DMS153 (cell line): ENCODE data around the gene ADARB2.
"Not testable (repeated sequence)": the region's sequence is repeated elsewhere in the genome, so short reads cannot be mapped to it uniquely, and the experiment has no call there.

Experiments used
- DNase-seq: peaks from one replicate; lab custom pipeline; 2025; lab: John Stamatoyannopoulos, UW

The ADARB2 gene

GRCh38 chr10:1546431-1547110 is 190.8 kb downstream of the ADARB2 start:
- no peak for DNase-seq

- no peak for DNase-seq
Measured at GRCh38 chr10:1545524-1545923, 191.8 kb downstream of the ADARB2 start.

GRCh38 chr10:1544929-1545328 is 192.4 kb downstream of the ADARB2 start:
- DNase-seq, result no peak

GRCh38 chr10:1544209-1544673 is 193.1 kb downstream of the ADARB2 start:
- no peak for DNase-seq

GRCh38 chr10:1543596-1543995 is 193.7 kb downstream of the ADARB2 start:
- DNase-seq, result no peak

- DNase-seq, result no peak
Measured at GRCh38 chr10:1542941-1543340, 194.4 kb downstream of the ADARB2 start.

GRCh38 chr10:1540144-1540543 is 197.2 kb downstream of the ADARB2 start:
- DNase-seq, result no peak

- no peak for DNase-seq
Measured at GRCh38 chr10:1539216-1539615, 198.1 kb downstream of the ADARB2 start.

GRCh38 chr10:1538531-1539061 is 198.7 kb downstream of the ADARB2 start:
- no peak for DNase-seq

- DNase-seq, result no peak
Measured at GRCh38 chr10:1538121-1538520, 199.2 kb downstream of the ADARB2 start.

GRCh38 chr10:1537449-1537848 is 199.9 kb downstream of the ADARB2 start:
- DNase-seq, result not testable (repeated sequence)

- DNase-seq, result no peak
Measured at GRCh38 chr10:1536341-1536740, 201.0 kb downstream of the ADARB2 start.

GRCh38 chr10:1535301-1535965 is 201.9 kb downstream of the ADARB2 start:
- no peak for DNase-seq

GRCh38 chr10:1534820-1535219 is 202.5 kb downstream of the ADARB2 start:
- DNase-seq, result no peak

- no peak for DNase-seq
Measured at GRCh38 chr10:1532636-1533035, 204.7 kb downstream of the ADARB2 start.

- no peak for DNase-seq
Measured at GRCh38 chr10:1531883-1532597, 205.3 kb downstream of the ADARB2 start.

GRCh38 chr10:1530871-1531517 is 206.3 kb downstream of the ADARB2 start:
- no peak for DNase-seq

GRCh38 chr10:1529806-1530413 is 207.4 kb downstream of the ADARB2 start:
- DNase-seq, result no peak

GRCh38 chr10:1527951-1528350 is 209.4 kb downstream of the ADARB2 start:
- DNase-seq, result no peak

- peak; percentile 34 for DNase-seq
Measured at GRCh38 chr10:1526436-1527055, 210.8 kb downstream of the ADARB2 start.
